HG02610 (cell line): ENCODE measurements around the gene IGSF8.

ENCODE experiments used
- ATAC-seq: cut with Tn5 transposase; IDR thresholded peaks from one replicate; pipeline ENCODE4 v1.9.1; 2021; ENCODE audit warnings: mild to moderate bottlenecking, moderate library complexity; ENCODE audit not compliant: unreplicated experiment

Gene IGSF8

GRCh38 chr1:160105155-160105554, 6.7 kb upstream of the IGSF8 start:
- no peak for ATAC-seq

- no peak for ATAC-seq
Measured at GRCh38 chr1:160104486-160104885, 6.1 kb upstream of the IGSF8 start.

- no peak for ATAC-seq
Measured at GRCh38 chr1:160103658-160104408, 5.4 kb upstream of the IGSF8 start.

GRCh38 chr1:160101717-160102522, 3.5 kb upstream of the IGSF8 start:
- no peak for ATAC-seq

GRCh38 chr1:160101037-160101716, 2.8 kb upstream of the IGSF8 start:
- peak; percentile 30 for ATAC-seq

GRCh38 chr1:160099716-160100375, 1.4 kb upstream of the IGSF8 start:
- no peak for ATAC-seq

- ATAC-seq = peak; percentile 83
Measured at GRCh38 chr1:160098852-160099561, 588 bp upstream of the IGSF8 start.

- no peak for ATAC-seq
Measured at GRCh38 chr1:160097151-160097910, 1.1 kb downstream of the IGSF8 start.

GRCh38 chr1:160096274-160097116, 1.9 kb downstream of the IGSF8 start:
- no peak for ATAC-seq

- ATAC-seq = no peak
Measured at GRCh38 chr1:160095382-160096105, 2.9 kb downstream of the IGSF8 start.

GRCh38 chr1:160094806-160095205, 3.6 kb downstream of the IGSF8 start:
- ATAC-seq = no peak

- no peak for ATAC-seq
Measured at GRCh38 chr1:160094291-160094625, 4.2 kb downstream of the IGSF8 start.

GRCh38 chr1:160093624-160094290, 4.7 kb downstream of the IGSF8 start:
- no peak for ATAC-seq

GRCh38 chr1:160093069-160093395, 5.4 kb downstream of the IGSF8 start:
- ATAC-seq = no peak

GRCh38 chr1:160092366-160093068, 5.9 kb downstream of the IGSF8 start:
- no peak for ATAC-seq

GRCh38 chr1:160091666-160092223, 6.7 kb downstream of the IGSF8 start:
- no peak for ATAC-seq

- no peak for ATAC-seq
Measured at GRCh38 chr1:160090760-160091159, 7.7 kb downstream of the IGSF8 start.
